HepG2 (cell line): ENCODE data around the gene GADD45G.

ENCODE experiments used
- BHLHE40 ChIP-seq: IDR thresholded peaks from 2 replicates; pipeline ENCODE4 v1.6.1; 2011; ENCODE audit warnings: low read length, improper control_type of control experiment
- CREB1 ChIP-seq, 2 experiments: fragments of 450-650 bp in 1 of 2; IDR thresholded peaks; 2 replicates each; pipeline ENCODE4 v1.6.1; 2016 to 2017; ENCODE audit warnings: control low read depth in 1 of 2, mild to moderate bottlenecking in 1 of 2, missing compliant biosample characterization in 1 of 2, missing genetic modification characterization in 1 of 2
- CTCF ChIP-seq: sonication (generic); formaldehyde crosslinking; IDR thresholded peaks from 2 replicates; pipeline ENCODE4 v1.5.0; 2020; ENCODE audit warnings: mild to moderate bottlenecking, missing genetic modification reagents, moderate library complexity
- EZH2 ChIP-seq: conservative IDR thresholded peaks from 2 replicates; pipeline ENCODE4 v1.6.1; 2012; ENCODE audit warnings: mild to moderate bottlenecking, low read depth, low read length, moderate library complexity
- FOXP4 ChIP-seq: sonication (generic); formaldehyde crosslinking; IDR thresholded peaks from 2 replicates; pipeline ENCODE4 v1.4.0; 2020; ENCODE audit warnings: missing genetic modification reagents
- MAX ChIP-seq: IDR thresholded peaks from 2 replicates; pipeline ENCODE4 v1.6.1; 2012; ENCODE audit warnings: inconsistent platforms
- POLR2A ChIP-seq, 2 experiments: IDR thresholded peaks; 2 replicates each; pipeline ENCODE4 v1.6.1; 2011; ENCODE audit warnings: low read depth in 2 of 2, low read length in 2 of 2, mild to moderate bottlenecking in 1 of 2, moderate library complexity in 1 of 2; ENCODE audit not compliant: insufficient read depth in 1 of 2
- POLR2AphosphoS5 ChIP-seq: IDR thresholded peaks from 2 replicates; pipeline ENCODE4 v1.6.1; 2012; ENCODE audit warnings: low read depth, low read length
- XRCC5 ChIP-seq: fragments of 200-400 bp; formaldehyde crosslinking; optimal IDR thresholded peaks from 2 replicates; pipeline ENCODE3; 2017; ENCODE audit warnings: mild to moderate bottlenecking, low read length
- ZNF7 ChIP-seq: IDR thresholded peaks from 2 replicates; pipeline ENCODE4 v1.6.1; 2016; ENCODE audit warnings: missing biosample characterization, missing genetic modification reagents
- TF ChIP-seq, protein P1 (sequence below): sonication (generic); formaldehyde crosslinking; IDR thresholded peaks from 2 replicates; pipeline ENCODE4 v1.5.0; 2020; ENCODE audit warnings: mild to moderate bottlenecking, missing genetic modification reagents

DNA sequence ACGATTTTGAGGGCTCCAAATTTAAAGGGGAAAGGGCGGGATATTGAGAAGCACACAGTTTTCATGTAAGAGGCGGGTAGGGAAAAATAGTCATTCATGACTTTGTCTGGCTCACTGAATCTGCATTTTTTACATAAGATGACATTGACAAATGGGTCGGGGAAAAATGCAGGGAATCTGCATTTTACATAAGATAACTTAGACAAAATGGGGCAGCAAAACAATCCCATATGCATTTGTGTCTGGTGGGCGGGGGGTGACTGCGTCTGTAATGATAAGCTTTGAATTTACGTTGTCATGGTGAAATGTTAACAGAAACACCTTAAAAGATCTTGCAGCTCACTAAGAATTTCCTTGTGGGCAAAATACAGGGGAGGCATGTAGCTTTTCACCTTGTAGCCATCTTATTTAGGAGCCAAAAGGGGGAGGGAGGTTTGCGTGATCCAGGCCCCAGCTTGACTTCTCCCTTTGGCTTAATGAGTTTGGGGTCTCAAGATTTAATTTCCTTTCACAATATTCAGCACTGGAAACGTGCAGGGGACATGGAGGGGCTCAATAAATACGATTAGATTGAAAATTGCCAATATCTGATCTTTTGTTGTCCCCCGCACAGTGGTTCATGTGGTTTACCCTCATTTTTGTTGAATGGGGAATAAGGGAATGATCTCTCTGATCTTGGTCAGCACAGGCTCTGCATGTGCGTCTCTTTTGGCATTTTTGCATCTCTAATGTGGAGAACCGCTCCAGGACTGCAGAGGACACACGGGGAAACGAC, 41.1 kb upstream of the GADD45G start:
- TF ChIP-seq POLR2A (IDR thresholded peaks at IDR 0.05; ENCODE audit: insufficient read depth in 1 of 2, low read depth in 2 of 2, low read length in 2 of 2) (no peak), POLR2AphosphoS5 (no peak), ZNF7 (CRISPR knock-in tag) (no peak), CTCF (CRISPR knock-in tag) (no peak), CREB1 (IDR thresholded peaks at IDR 0.05) (no peak), CREB1 (CRISPR knock-in tag; IDR thresholded peaks at IDR 0.05) (no peak), XRCC5 (no peak), EZH2 (no peak), FOXP4 (no peak), BHLHE40 (no peak), MAX (no peak)
- TF ChIP-seq, protein P1, sequence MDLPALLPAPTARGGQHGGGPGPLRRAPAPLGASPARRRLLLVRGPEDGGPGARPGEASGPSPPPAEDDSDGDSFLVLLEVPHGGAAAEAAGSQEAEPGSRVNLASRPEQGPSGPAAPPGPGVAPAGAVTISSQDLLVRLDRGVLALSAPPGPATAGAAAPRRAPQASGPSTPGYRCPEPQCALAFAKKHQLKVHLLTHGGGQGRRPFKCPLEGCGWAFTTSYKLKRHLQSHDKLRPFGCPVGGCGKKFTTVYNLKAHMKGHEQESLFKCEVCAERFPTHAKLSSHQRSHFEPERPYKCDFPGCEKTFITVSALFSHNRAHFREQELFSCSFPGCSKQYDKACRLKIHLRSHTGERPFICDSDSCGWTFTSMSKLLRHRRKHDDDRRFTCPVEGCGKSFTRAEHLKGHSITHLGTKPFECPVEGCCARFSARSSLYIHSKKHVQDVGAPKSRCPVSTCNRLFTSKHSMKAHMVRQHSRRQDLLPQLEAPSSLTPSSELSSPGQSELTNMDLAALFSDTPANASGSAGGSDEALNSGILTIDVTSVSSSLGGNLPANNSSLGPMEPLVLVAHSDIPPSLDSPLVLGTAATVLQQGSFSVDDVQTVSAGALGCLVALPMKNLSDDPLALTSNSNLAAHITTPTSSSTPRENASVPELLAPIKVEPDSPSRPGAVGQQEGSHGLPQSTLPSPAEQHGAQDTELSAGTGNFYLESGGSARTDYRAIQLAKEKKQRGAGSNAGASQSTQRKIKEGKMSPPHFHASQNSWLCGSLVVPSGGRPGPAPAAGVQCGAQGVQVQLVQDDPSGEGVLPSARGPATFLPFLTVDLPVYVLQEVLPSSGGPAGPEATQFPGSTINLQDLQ (CRISPR knock-in tag) = no peak
